Colon (tissue), 2 donors: ENCODE results near the gene CCDC120.

Experiments used
- FAIRE-seq: peaks from 2 replicates; lab custom pipeline; 2012; peaks lifted over from hg19 to GRCh38; lab: Jason Lieb, UNC
- donor health status: control.
- donor health status: control.

The CCDC120 gene

DNA sequence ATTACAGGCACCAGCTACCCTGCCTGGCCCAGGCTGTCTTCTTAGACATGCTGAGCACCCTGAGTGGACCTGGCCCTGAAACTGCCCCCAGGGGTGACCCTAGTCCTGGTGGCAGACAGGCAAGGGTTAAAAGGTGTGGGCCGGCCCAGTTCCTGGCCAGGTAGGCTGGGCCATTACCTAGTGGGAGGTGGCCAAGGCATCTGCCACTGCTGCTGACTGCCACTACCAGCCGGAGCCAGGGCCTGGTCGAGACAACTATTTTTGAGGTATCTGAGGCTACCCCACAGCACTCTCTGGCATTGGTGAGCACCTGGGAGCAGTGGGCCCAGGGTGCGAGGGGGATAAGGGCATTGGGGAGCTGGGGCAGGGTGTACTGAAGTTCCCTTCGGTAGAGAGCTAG is at the start of gene CCDC120:
Gene CCDC120, plus strand, starts transcription at position 206 of the 400 bp plus-strand sequence. CDS start 3,043 bp downstream, outside the sequence.
- FAIRE-seq: no peak

DNA sequence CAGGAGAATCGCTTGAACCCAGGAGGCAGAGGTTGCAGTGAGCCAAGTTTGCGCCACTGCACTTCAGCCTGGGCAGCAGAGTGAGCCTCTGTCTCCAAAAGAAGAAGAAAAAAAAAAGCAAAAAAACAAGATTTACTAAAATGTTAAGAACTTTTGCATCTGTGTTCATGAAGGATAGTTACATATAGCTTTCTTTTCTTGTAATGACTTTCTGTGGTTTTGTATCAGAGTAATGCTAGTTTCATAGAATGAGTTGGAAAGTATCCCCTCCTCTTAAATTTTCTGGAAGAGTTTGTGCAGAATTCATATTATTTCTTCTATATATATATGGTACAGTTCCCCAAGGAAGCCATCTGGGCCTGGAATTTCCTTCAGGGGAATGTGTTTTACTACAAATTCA is 39.7 kb upstream of the CCDC120 start:
- no peak for FAIRE-seq

GRCh38 chrX:49019599-49020249 is 39.1 kb upstream of the CCDC120 start:
- no peak for FAIRE-seq

- no peak for FAIRE-seq
Observed at GRCh38 chrX:49029876-49030275, 28.9 kb upstream of the CCDC120 start.

- no peak for FAIRE-seq
Observed at GRCh38 chrX:49030283-49030682, 28.5 kb upstream of the CCDC120 start.

- FAIRE-seq: no peak
Observed at GRCh38 chrX:49037883-49038475, 20.8 kb upstream of the CCDC120 start.

DNA sequence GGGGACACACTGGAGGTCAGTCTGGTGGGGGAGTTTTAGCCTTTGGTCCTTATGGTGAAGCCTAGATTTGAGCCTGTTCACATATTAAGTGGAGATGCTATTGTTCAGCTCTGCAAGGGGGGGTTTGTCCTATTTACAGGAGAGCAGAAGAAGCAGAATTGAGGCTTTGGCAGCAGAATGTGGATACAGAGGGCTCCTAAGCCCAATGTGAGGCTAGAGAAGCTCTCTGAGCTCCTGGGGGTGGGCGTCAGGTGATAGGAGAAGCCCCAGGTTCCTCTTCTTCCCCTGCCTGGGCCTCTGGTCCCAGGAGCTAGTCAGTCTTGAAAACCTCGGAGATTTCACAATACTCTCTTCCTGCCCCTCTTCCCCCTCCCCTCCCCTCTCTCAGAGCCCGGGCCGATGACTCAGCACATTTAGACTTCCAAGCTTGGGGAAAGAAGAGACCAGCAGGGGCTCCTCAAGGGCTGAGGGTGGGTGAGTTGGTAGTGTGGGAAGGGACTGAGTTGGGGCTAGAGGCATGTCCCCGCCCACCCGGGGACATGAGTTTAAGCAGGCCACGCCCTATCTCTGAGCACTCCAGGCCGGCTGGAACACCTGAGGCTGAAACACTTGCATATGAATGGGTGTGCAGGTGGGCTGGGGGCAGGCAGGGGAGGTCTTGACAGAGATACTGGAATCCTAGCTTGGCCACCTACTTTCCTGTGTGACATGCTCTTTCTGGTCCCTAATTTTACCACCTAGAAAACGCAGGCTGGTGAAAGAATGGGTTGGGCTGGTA is 19.0 kb upstream of the CCDC120 start:
- no peak for FAIRE-seq

DNA sequence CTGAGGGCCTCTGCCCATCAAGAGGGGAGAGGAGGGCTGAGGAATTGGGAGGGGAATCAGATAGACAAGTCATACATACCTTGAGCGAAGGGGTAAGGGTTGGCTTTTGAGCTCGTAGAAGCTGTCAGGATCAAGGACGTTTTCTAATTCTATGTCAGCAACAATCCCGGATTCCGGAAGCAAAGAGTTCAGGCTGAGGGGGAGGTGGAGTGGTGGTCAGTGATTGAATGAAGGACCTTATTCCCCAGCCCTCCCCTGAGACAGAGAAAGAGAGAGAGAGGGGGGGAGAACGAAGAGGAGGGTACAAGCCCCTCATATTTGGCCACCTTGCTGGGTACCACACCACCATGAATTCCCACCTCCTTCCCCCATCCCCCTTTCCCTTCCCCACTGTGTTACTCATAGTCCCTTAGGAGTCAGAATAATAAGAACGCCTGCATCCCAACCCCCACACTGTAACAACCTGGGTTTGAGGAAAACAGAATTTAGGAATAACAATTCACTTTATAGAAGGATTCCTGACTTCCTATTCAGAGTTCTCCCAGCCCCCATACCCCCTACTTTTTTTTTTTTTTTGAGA is 18.3 kb upstream of the CCDC120 start:
- no peak for FAIRE-seq

DNA sequence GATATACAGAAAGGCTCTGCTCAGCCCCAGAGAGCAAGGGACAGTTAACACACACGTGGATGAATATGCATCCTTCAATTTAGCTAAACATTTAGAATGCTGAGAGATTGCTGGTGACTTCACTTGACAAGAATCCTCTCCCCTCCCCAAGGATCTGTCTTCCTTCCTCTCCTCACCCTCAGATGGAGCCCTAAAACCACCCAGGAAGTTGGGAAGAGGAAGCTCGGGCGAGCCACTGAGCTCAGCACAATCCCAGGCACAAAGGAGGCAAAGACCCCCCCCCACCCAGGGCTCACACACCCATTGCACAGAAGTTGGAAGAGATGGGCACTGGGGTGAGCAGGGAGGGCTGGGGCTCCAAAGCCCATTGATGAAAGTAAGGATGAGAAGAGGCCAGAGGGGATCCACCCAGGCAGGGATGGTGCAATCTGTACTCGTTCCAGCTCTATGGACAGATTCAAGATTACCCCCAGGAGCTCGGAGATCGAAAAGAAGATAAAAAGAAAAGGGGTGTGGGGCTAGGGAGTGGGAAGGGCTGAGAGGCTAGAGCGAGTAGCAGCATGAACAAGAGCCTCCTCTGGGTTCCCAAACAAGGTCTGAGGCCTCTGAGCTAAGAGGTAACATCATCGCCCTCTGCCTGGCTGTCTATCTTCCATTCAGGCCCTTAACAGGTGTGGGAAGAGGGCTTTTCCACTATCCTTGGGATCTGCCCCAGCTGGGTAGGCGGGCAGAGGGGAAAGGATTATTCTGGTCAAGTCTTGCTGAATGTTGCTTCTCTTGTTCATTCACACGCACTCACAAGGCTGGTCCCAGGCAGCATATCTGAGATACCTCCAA is 16.8 kb upstream of the CCDC120 start:
- FAIRE-seq: no peak

DNA sequence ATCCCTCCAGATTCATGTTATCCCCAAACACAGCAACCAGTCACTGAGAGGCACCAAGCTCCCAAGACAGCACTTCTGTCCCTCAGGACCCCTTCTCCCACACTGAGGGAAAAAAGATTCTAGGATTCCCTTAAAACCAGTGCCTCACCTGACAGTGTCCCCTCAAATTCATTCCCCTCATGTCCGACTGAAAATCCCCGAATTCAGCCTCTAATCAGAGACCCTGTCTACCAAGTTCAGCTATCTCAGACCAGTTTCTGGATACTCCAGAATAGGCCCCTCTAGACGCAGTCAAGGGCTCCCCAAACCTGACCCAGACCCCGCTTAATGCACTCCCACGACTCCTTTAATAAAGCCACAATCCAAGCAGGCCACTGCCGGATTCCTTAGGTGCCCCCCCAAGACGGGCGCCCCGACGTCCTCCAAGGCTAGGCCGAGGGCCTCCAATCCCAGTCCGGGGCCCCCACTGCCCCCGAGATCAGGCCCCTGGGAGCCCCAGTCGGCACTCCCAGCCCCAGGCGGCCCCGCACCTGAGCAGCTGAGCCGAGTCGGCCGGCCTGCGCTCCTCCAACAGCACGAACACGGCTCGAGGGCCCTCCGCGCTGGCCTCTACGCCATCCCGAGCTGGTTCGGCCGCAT is 16.1 kb upstream of the CCDC120 start:
- no peak for FAIRE-seq

DNA sequence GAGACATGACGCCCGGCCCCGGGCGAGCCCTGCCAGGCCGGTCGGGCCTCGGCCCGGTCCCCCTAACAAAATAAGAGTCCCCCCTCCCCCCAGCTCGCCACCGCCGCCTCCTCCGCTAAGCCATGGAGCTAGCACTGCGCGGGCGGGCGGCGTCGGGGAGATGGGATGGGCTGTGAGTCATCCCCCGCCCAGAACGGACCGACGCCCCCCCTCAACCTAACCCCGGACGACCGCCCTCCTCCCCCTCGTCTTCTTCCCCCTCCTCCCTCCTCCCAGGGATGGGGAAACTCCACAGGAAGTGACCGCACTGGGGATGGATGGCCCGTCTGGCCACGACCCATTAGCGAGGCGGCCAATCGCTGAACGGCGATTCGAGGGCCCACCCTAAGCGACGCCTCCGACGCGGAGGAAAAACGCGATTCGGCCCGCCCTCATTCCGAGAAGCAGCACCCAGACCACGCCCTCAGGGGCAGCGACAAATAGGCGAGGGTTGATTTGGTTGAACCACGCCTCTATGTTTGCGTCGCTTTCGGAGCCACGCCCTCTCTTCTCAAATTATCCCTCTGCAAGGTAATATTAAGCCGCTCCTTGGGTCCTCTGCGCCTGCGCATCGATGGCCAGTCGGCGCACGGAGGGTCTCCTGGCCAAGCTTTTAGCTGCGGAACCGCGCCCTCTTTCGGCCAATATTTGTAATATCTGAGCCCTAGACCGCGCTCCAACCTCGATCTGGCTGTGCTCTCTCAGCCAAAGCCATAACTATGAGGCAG is 15.4 kb upstream of the CCDC120 start, which contains the start of gene TFE3:
Gene TFE3, minus strand, starts transcription at position 138 of the 767 bp plus-strand sequence. Its CDS starts 131 bp downstream, at position 7.
- FAIRE-seq: peak; percentile 98

DNA sequence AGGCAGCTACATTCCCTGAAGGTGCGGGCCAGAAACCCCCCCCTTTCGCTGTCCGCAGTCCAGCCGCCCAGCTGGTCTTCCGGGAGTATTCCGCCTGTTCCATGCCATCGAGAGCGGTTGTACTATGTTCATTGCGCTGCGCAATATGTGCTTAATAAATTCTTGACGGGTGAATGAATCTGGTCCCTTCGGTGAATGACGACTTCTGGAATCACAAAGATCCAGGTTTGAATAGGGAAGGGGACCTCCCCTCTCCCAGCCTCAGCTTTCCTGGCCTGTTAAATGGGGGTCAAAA is 14.9 kb upstream of the CCDC120 start:
- FAIRE-seq: no peak

- FAIRE-seq: no peak
Observed at GRCh38 chrX:49053223-49054072, 5.4 kb upstream of the CCDC120 start.

- FAIRE-seq: no peak
Observed at GRCh38 chrX:49054073-49054762, 4.6 kb upstream of the CCDC120 start.

GRCh38 chrX:49059201-49059600 is 402 bp downstream of the CCDC120 start:
- FAIRE-seq: no peak

DNA sequence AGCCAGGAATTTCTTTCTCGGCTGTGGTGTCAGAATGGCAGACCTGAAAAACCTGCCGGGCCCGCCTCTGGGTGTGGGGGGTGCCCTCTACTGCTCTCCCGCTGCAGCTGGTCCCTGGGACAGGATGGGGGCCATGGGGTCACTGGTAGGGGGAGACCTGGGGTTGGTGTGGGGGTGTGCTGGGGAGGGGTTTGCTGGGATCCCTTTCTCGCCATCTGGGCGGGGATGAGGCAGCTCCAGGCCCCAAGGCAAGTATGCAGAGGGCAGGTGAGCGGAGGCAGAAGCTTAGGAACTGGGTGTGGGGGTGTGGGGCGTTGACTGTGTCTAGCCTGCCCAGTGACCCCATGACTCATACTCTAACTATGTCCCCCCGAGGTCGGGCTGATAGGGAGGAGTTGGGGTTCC is 884 bp downstream of the CCDC120 start:
- FAIRE-seq: no peak

DNA sequence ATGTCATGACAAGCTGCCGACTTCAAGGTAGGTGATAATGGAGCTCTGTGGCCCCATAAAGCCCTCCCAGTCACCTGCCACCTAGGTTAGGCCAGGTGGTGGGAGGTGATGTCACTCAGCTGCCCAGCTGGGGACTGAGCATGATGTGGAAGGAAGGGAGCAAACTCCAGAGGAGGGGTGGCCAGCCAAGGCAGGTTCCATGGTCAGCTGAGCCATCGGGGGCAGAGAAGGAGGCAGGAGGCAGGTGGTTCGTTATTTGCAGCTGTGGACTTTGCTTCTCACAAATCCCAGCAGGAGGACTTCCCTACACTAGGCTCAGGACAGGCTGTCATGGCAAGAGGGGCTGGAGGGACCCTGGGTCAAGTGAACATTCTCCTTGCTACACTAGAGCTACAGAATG is 2.1 kb downstream of the CCDC120 start:
- FAIRE-seq: no peak

GRCh38 chrX:49061490-49061889 is 2.7 kb downstream of the CCDC120 start:
- FAIRE-seq: no peak

DNA sequence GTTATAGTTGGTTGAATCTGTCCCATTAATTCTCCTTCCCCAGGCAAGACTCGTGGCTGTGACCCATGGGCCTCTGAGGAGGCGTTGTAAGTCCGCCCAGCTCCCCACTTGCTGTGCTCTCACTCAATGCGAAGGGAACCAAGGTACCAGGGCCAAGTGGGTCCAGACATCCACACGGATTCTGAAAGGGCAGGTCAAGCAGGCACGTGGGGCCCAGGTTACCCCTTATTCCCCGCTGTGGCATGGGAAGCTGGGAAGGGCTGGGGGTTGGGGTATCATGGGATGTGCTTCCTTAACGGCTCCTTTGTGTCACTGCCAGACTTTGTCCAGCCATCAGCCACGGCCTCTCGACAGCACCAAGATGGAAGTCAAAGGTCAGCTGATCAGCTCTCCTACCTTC is 3.1 kb downstream of the CCDC120 start:
- FAIRE-seq: no peak
